ENCODE measurements around the gene DACT2. TPM values are rescaled to one million over a fixed set of nuclear protein-coding genes. Genes with fewer than 3 reads are reported as not detected.

DACT2 gene
- total and polyA plus RNA-seq, 10 donors: 0.04 to 0.09 TPM; not detected in 8

DNA sequence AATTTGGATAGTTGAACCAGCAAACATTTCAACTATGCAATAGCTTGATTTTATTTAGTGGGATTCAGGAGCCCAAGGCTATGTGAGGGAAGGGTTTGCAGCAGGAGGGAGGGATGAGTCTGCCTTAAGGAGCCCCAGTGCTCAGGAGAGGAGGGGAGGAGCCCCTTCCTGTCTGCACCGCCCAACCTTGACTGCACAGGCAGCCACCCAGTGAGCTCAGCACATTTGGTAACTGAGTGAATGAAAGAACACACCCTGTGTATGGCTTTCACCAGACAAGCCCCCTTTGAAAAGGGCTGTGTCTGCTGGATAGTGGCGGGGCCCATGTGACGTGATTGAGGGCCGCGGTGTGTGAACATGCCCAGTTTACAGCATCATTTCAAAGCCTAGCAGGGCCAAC, 17.0 kb downstream of the DACT2 start:
- no peaks in the 10 kb centered on the region for H3K9me3 ChIP-seq
- intact Hi-C loops (cut with DNase I; ENCODE audit: low total_unique reads): no loop called here
- H3K27me3 ChIP-seq (replicated peaks in 1 of 7): peaks cover 0 to 6% (median 0%) of the 10 kb centered on the region in 7 donors
- 61 to 75% (median 69%) methylated on average over 5 of the region's 5 CpGs for WGBS, 5 donors
- H3K4me3 ChIP-seq: no peak overlapping the region
- TF ChIP-seq, protein P1, sequence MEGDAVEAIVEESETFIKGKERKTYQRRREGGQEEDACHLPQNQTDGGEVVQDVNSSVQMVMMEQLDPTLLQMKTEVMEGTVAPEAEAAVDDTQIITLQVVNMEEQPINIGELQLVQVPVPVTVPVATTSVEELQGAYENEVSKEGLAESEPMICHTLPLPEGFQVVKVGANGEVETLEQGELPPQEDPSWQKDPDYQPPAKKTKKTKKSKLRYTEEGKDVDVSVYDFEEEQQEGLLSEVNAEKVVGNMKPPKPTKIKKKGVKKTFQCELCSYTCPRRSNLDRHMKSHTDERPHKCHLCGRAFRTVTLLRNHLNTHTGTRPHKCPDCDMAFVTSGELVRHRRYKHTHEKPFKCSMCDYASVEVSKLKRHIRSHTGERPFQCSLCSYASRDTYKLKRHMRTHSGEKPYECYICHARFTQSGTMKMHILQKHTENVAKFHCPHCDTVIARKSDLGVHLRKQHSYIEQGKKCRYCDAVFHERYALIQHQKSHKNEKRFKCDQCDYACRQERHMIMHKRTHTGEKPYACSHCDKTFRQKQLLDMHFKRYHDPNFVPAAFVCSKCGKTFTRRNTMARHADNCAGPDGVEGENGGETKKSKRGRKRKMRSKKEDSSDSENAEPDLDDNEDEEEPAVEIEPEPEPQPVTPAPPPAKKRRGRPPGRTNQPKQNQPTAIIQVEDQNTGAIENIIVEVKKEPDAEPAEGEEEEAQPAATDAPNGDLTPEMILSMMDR (IDR thresholded peaks at IDR 0.05 in 8 of 11, conservative IDR thresholded peaks at IDR 0.05 in 3 of 11): no peak
- TF ChIP-seq POLR2A (IDR thresholded peaks at IDR 0.05): no peak
- no peak for TF ChIP-seq POLR2AphosphoS5 (IDR thresholded peaks at IDR 0.05)
- peak; percentile 44 for DNase-seq
- no peaks in the 10 kb centered on the region for H3K36me3 ChIP-seq
- H3K27ac ChIP-seq: no peak overlapping the region
- no peaks in the 10 kb centered on the region for H3K4me1 ChIP-seq

GRCh38 chr6:168301648-168302398, 17.8 kb downstream of the DACT2 start:
- intact Hi-C loops (cut with DNase I; ENCODE audit: low total_unique reads): no loop called here
- WGBS, 5 donors: 54 to 60% (median 58%) methylated on average over 16 of the region's 16 CpGs
- H3K27me3 ChIP-seq (replicated peaks in 1 of 7): peaks cover 0 to 3% (median 0%) of the 10 kb centered on the region in 7 donors

DNA sequence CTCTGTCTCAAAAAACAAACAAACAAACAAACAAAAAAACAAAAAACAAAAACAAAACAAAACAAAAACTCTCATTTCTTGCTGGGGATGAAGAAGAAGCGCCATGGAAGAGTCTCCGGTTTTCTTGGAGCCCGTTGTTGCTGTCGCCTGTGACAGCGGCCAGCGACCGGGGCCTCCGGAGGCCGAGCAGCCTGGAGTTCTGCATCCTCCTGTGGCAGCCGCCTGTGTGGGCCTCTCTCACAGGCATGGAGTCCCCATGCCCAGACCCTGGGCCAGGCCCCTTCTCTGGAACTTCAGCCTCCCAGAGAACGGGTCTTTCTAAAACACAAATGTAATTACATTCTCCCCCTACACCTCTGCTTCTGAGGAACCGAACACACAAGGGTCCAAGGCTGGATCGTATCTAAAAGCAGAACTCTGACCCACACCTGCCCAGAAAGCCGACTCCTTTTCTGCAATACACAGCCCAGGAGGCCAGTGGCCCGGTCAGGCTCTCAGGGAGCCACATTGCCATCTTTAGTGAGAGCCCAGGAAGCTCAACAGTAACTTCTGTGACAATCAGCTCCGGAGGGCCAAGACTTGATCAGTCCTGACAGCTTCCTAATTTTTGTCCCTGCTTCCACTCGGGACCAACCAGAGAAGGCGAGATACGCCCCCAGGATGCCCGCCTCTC, 18.5 kb downstream of the DACT2 start:
- TF ChIP-seq POLR2AphosphoS5 (IDR thresholded peaks at IDR 0.05) (no peak), POLR2A (IDR thresholded peaks at IDR 0.05) (no peak)
- TF ChIP-seq, protein P1 (IDR thresholded peaks at IDR 0.05 in 8 of 11, conservative IDR thresholded peaks at IDR 0.05 in 3 of 11): no peak
- Histone ChIP-seq H3K4me3 (no peak overlapping the region), H3K27me3 (replicated peaks in 1 of 7) (peaks cover 0 to 3% (median 0%) of the 10 kb centered on the region in 7 donors), H3K27ac (no peak overlapping the region), H3K4me1 (no peaks in the 10 kb centered on the region), H3K36me3 (no peaks in the 10 kb centered on the region), H3K9me3 (no peaks in the 10 kb centered on the region)
- peak; percentile 50 for DNase-seq
- intact Hi-C loops (cut with DNase I; ENCODE audit: low total_unique reads): no loop called here
- 75 to 83% (median 78%) methylated on average over 20 of the region's 20 CpGs for WGBS, 5 donors

More at GRCh38 chr6:168301648-168302398, 17.8 kb downstream of the DACT2 start:
- H3K4me3 ChIP-seq: no peak overlapping the region
- no peaks in the 10 kb centered on the region for H3K4me1 ChIP-seq
- H3K36me3 ChIP-seq: no peaks in the 10 kb centered on the region
- no peak for TF ChIP-seq POLR2AphosphoS5 (IDR thresholded peaks at IDR 0.05)
- TF ChIP-seq, protein P1 (IDR thresholded peaks at IDR 0.05 in 8 of 11, conservative IDR thresholded peaks at IDR 0.05 in 3 of 11): no peak
- TF ChIP-seq POLR2A (IDR thresholded peaks at IDR 0.05): no peak
- peak; percentile 50 for DNase-seq
- H3K9me3 ChIP-seq: no peaks in the 10 kb centered on the region
- H3K27ac ChIP-seq: no peak overlapping the region

Data from spleen (tissue), 11 donors.